Karpas-422 (cell line): Measurements from ENCODE around the gene HAUS3. TPM values are rescaled to one million over a fixed set of nuclear protein-coding genes. Genes with fewer than 3 reads are reported as not detected.

Experiments
- DNase-seq: peaks from one replicate; pipeline ENCODE4 v3.0.0-alpha.2; 2015
- H2AFZ ChIP-seq: fragments of 200-600 bp; sonication (generic); 2 replicates; pipeline ENCODE4 v1.6.1; 2014; ENCODE audit warnings: antibody characterized with exemption, low read length, mixed read lengths
- H3K27ac ChIP-seq: fragments of 200-600 bp; sonication (generic); 2 replicates; pipeline ENCODE4 v1.5.1; 2014; ENCODE audit warnings: mild to moderate bottlenecking, low read length, moderate library complexity
- H3K27me3 ChIP-seq: fragments of 200-600 bp; sonication (generic); 2 replicates; pipeline ENCODE4 v1.6.1; 2014; ENCODE audit warnings: low read length, mixed read lengths
- H3K36me3 ChIP-seq: fragments of 200-600 bp; sonication (generic); 2 replicates; pipeline ENCODE4 v1.6.1; 2014; ENCODE audit warnings: low read length, mixed read lengths; ENCODE audit not compliant: insufficient read depth
- H3K4me1 ChIP-seq: fragments of 200-600 bp; sonication (generic); 2 replicates; pipeline ENCODE4 v1.6.1; 2014; ENCODE audit warnings: mild to moderate bottlenecking, low read length, mixed read lengths
- H3K4me2 ChIP-seq: fragments of 200-600 bp; sonication (generic); 2 replicates; pipeline ENCODE4 v1.6.1; 2014; ENCODE audit warnings: low read length, low read depth, mild to moderate bottlenecking; ENCODE audit not compliant: poor library complexity, severe bottlenecking
- H3K4me3 ChIP-seq: fragments of 200-600 bp; sonication (generic); 2 replicates; pipeline ENCODE4 v1.5.1; 2014; ENCODE audit warnings: mild to moderate bottlenecking, antibody characterized with exemption, low read length, mixed read lengths
- H3K79me2 ChIP-seq: fragments of 200-600 bp; sonication (generic); 2 replicates; pipeline ENCODE4 v1.6.1; 2014; ENCODE audit warnings: mild to moderate bottlenecking, low read length, mixed read lengths
- H3K9ac ChIP-seq: fragments of 200-600 bp; sonication (generic); 2 replicates; pipeline ENCODE4 v1.6.0; 2014; ENCODE audit warnings: low read length
- H3K9me2 ChIP-seq: fragments of 200-600 bp; sonication (generic), shearing (Covaris generic); replicated peaks from 2 replicates; pipeline ENCODE4 v1.6.0; 2014; ENCODE audit warnings: mild to moderate bottlenecking, low read length, moderate library complexity; ENCODE audit not compliant: insufficient read depth
- H3K9me3 ChIP-seq: fragments of 300-700, 200-600 bp; sonication (generic); 2 replicates; pipeline ENCODE4 v1.6.1; 2014; ENCODE audit warnings: low read length, mixed read lengths
- H4K20me1 ChIP-seq: fragments of 200-600 bp; sonication (generic); 2 replicates; pipeline ENCODE4 v1.6.1; 2014; ENCODE audit warnings: mild to moderate bottlenecking, antibody characterized with exemption, low read length, low read depth; ENCODE audit not compliant: insufficient read depth
- total RNA-seq: library from RNA; depleted of rRNA; stranded (reverse); fragments of >200 nt; shearing (Covaris generic); gene quantifications from 2 replicates; pipeline ENCODE4 v1.2.3, GENCODE V29; 2014; ENCODE audit warnings: low replicate concordance

The HAUS3 gene
- total RNA-seq, 1 experiment from 2014 or later, result 14.6 TPM

DNA sequence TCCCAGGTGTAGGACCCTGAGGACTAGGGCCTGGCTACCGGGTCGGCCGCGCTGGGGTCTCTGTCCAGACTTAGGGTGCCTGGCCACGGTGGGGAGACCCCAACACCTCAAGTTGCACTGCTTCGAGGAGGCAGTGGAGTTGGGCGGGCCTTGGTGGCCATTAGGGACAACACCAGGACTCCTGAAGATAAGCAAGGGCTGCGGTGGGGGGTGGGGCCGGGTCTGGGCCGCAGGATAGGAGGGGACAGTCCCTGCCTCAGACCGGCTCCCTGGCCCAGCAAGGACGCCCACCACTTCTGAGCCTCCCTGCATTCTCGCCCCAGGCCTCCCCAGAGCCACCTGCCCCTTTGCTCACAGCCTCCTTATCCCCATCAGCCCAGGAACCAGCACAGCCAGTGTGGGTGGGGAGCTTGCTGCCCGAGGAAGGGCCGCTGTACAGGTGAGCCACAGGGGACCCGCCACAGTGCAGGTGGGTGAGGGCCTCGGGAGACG, 25.4 kb upstream of the HAUS3 start:
- H3K9ac ChIP-seq, result no peak overlapping the region
- no peak for DNase-seq
- no peaks in the 10 kb centered on the region for H3K79me2 ChIP-seq
- no peaks in the 10 kb centered on the region for H3K27me3 ChIP-seq
- H3K4me1 ChIP-seq, result peaks cover 23% of the 10 kb centered on the region
- H3K4me3 ChIP-seq, result no peak overlapping the region
- H3K9me2 ChIP-seq, result no peaks in the 10 kb centered on the region
- no peaks in the 10 kb centered on the region for H4K20me1 ChIP-seq
- no peak overlapping the region for H3K4me2 ChIP-seq
- H3K36me3 ChIP-seq, result no peaks in the 10 kb centered on the region
- H2AFZ ChIP-seq, result no peak overlapping the region
- H3K27ac ChIP-seq, result no peak overlapping the region
- H3K9me3 ChIP-seq, result no peaks in the 10 kb centered on the region

DNA sequence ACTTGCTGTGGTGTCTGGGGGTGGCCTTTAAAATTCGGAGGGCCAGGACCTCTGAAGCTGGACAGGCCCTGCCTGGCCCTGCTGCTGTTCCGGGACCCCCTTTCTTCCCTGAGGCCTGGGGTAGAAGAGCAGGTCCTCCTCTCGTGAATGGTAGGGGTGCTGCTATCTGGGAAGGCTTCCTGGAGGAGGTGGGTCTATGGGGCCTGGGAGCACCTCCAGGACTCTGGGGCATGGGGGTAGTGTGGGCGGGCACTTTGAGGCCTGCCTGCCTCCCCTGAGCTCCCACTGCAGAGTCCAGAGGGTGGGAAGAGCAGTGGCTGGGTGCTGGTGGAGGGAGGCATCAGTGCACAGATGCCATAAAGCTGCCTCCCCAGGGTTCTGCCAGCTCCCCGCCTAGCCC, 24.9 kb upstream of the HAUS3 start:
- peaks cover 23% of the 10 kb centered on the region for H3K4me1 ChIP-seq
- no peaks in the 10 kb centered on the region for H4K20me1 ChIP-seq

DNA sequence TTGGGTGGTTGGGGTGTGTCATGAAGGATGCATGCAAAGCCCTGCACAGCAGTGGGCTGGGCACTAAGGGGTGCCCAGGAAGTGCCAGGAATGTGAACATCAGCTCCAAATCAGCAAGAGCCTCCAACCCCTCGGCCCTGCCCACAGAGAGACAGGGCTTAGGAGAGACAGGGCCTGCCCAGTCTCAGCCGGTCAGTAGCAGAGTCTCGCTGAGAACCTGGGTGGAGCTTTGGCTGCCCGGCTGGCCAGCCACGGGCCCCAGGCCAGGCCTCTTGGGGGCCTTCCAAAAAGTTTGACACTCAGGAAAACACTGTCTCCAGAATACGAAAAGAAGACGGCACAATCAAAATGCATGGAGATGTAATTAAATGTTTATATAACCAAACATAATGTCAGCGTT, 24.3 kb upstream of the HAUS3 start:
- Histone ChIP-seq H3K9me2 (no peaks in the 10 kb centered on the region), H3K4me2 (no peak overlapping the region), H3K9ac (no peak overlapping the region), H3K79me2 (peaks cover 1% of the 10 kb centered on the region), H4K20me1 (no peaks in the 10 kb centered on the region; the same call in 1 of the 2 replicates), H3K27ac (no peak overlapping the region), H3K27me3 (no peaks in the 10 kb centered on the region), H3K36me3 (no peaks in the 10 kb centered on the region), H3K4me3 (no peak overlapping the region), H3K4me1 (peaks cover 23% of the 10 kb centered on the region), H3K9me3 (no peaks in the 10 kb centered on the region), H2AFZ (no peak overlapping the region)
- no peak for DNase-seq

More for the DNA sequence above, 24.9 kb upstream of the HAUS3 start:
- Histone ChIP-seq H3K27ac (no peak overlapping the region), H3K9me2 (no peaks in the 10 kb centered on the region), H3K4me2 (no peak overlapping the region), H3K4me3 (no peak overlapping the region), H3K27me3 (no peaks in the 10 kb centered on the region), H3K9me3 (no peaks in the 10 kb centered on the region), H3K36me3 (no peaks in the 10 kb centered on the region), H2AFZ (no peak overlapping the region), H3K79me2 (no peaks in the 10 kb centered on the region), H3K9ac (no peak overlapping the region)
- DNase-seq, result no peak

DNA sequence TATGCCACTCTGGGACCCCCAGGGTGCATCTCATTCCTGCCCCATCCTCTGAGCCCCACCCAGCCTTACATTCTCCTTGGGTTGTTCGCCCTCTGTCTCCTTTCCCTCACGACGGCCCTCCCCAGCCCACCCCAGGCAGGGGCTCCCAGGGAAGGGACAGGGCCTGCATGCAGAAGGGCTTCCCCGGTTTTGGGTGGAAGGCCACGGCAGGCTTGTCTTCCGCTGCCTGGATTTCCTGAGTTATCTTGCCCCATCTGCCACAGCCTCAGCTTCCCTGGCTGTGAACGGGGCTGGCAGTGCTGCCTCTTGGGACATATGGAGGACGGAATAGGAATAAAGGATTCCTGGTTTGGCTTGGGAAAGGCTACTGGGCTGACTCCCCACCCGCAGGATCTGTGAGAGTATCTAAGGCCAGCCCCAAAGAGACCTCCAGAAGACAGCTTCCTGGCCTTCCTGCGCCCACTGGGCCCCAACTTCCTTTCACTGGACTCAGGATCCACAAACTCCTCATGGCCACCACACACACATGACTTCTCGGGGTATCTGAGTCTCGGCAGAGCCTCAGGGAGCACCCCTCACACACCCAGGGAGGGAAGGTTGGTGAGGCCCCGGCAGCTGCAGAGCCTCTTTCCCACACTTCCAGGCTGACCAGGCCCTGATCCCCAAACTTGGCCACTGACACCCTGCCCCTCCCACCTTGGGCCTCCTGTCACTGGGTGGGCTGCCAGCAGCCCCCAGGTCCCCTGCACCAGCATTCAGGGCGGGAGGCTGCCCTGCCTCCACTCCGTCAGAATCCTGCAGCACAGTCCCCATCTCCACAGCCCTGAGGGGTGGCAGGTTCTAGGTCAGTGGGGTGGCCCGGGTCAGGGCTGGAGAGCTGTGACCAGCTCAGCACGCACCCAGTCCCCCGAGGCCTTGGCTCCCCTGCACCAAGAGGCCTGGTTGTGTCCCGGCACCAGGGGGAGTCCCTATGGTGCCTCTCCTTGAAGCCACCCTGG, 23.5 kb upstream of the HAUS3 start:
- Histone ChIP-seq H3K36me3 (no peaks in the 10 kb centered on the region), H3K9me2 (no peaks in the 10 kb centered on the region), H3K4me3 (no peak overlapping the region), H3K4me1 (peaks cover 28% of the 10 kb centered on the region), H2AFZ (no peak overlapping the region), H4K20me1 (peaks cover 6% of the 10 kb centered on the region), H3K27me3 (no peaks in the 10 kb centered on the region), H3K9me3 (no peaks in the 10 kb centered on the region), H3K27ac (no peak overlapping the region), H3K4me2 (no peak overlapping the region), H3K9ac (no peak overlapping the region), H3K79me2 (peaks cover 9% of the 10 kb centered on the region)
- DNase-seq, result no peak

DNA sequence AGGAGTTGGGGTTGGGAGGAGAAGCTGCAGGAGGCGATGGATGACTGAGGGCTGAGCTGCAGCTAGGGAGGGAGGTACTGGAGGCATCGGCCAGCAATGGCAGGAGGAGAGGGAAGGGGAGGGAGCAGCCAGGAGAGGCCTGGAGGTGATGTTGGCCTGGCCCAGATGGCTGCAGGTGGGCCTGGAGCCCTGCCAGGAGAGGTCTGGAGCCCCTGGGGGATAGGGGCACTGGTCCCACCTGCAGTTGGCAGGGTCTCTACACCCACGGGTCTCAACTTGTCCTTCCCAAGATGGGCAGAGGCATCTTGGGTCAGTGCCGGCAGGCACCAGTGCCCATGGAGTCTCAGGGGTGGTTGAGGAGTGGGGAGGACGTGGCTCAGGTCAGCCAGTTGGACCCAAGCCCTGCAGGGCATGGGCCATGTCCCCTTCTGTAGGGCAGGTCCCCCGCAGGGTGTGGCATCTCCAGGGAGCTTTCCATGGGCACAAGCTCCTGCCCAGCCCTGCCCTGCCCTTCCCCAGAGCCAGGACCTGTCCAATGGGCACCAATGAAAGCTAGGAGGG, 22.6 kb upstream of the HAUS3 start:
- Histone ChIP-seq H3K4me3 (no peak overlapping the region), H3K9me3 (no peaks in the 10 kb centered on the region), H3K79me2 (peaks cover 17% of the 10 kb centered on the region), H3K27ac (no peak overlapping the region), H3K4me1 (peaks cover 35% of the 10 kb centered on the region), H3K9me2 (no peaks in the 10 kb centered on the region), H2AFZ (no peak overlapping the region), H3K9ac (no peak overlapping the region), H3K27me3 (no peaks in the 10 kb centered on the region), H3K36me3 (no peaks in the 10 kb centered on the region), H4K20me1 (peaks cover 14% of the 10 kb centered on the region), H3K4me2 (no peak overlapping the region)
- DNase-seq, result no peak

DNA sequence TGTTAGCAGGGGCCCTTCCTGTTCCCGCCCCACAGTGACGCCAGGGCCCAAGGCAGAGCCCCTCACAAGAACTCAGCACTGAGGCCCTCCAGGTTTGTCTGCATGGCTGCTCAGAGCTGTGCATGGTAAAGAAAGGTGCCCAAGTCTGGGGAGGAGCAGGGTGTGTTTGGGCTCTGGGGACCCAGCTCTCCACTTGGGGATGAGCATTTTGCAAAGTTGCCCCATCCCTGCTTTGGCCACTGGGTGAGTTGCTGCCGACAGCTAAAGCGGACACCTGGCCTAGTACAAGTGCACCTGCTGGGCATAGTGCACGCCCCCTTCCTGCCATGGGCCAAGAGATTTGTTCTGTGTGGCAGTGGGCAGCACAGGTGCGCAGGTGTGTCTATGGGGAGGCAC, 22.0 kb upstream of the HAUS3 start:
- no peaks in the 10 kb centered on the region for H3K9me3 ChIP-seq
- H3K36me3 ChIP-seq, result no peaks in the 10 kb centered on the region
- peak overlapping the region; percentile 5; the same call in 1 of the 2 replicates for H3K9ac ChIP-seq
- DNase-seq, result peak; percentile 64
- H3K4me1 ChIP-seq, result peaks cover 35% of the 10 kb centered on the region
- H2AFZ ChIP-seq, result no peak overlapping the region
- H3K27me3 ChIP-seq, result no peaks in the 10 kb centered on the region
- H3K4me2 ChIP-seq, result peak overlapping the region; percentile 84
- no peak overlapping the region for H3K4me3 ChIP-seq
- H4K20me1 ChIP-seq, result peaks cover 20% of the 10 kb centered on the region
- H3K9me2 ChIP-seq, result no peaks in the 10 kb centered on the region
- no peak overlapping the region; the same call in 1 of the 2 replicates for H3K27ac ChIP-seq
- H3K79me2 ChIP-seq, result peaks cover 24% of the 10 kb centered on the region

DNA sequence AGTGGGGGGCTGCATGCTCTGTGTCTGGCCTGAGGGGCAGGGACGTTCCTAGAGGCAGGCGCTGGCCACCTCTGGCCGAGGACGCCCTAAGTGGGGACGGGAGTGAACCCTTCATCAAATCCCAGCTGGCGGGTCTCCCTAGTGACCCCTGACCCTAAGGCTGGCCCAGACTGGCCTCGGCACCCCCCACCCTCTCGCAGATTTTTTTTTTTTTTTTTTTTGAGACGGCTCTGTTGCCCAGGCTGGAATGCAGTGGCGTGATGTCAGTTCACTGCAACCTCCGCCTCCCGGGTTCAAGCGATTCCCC, 21.0 kb upstream of the HAUS3 start:
- DNase-seq, result no peak
- H3K9ac ChIP-seq, result peak overlapping the region; percentile 96
- H3K4me1 ChIP-seq, result peaks cover 35% of the 10 kb centered on the region
- peaks cover 30% of the 10 kb centered on the region for H3K79me2 ChIP-seq
- no peaks in the 10 kb centered on the region for H3K36me3 ChIP-seq
- H3K4me3 ChIP-seq, result peak overlapping the region; percentile 90
- H3K27me3 ChIP-seq, result no peaks in the 10 kb centered on the region
- H4K20me1 ChIP-seq, result peaks cover 23% of the 10 kb centered on the region
- no peaks in the 10 kb centered on the region for H3K9me2 ChIP-seq
- peak overlapping the region; percentile 84 for H3K4me2 ChIP-seq
- peak overlapping the region; percentile 16; the same call in 1 of the 2 replicates for H2AFZ ChIP-seq
- H3K27ac ChIP-seq, result peak overlapping the region; percentile 72
- no peaks in the 10 kb centered on the region for H3K9me3 ChIP-seq
